K562 (cell line): ENCODE results near the gene SLC29A3. TPM values are rescaled to one million over a fixed set of nuclear protein-coding genes. Genes with fewer than 3 reads are reported as not detected.

ENCODE experiments used
- BRD9 ChIP-seq: fragments of 450-650 bp; IDR thresholded peaks from 2 replicates; pipeline ENCODE4 v1.6.1; 2018; ENCODE audit warnings: low read depth; ENCODE audit not compliant: partially characterized antibody
- CHD7 ChIP-seq: fragments of 200-600 bp; sonication (generic); IDR thresholded peaks from one replicate; pipeline ENCODE4 v1.6.1; 2012; ENCODE audit warnings: mild to moderate bottlenecking, low read depth, low read length, inconsistent platforms
- DACH1 ChIP-seq: fragments of 450-650 bp; IDR thresholded peaks from 2 replicates; pipeline ENCODE4 v1.6.1; 2018; ENCODE audit not compliant: partially characterized antibody
- ETV6 ChIP-seq, 3 experiments: fragments of 150-350 bp in 1 of 3; sonication (generic) in 1 of 3; formaldehyde crosslinking in 1 of 3; IDR thresholded peaks; 2 replicates each; pipeline versions ENCODE4 v1.6.1 to v1.8.0; 2014 to 2022; ENCODE audit warnings: borderline replicate concordance in 2 of 3, low read depth in 2 of 3, antibody characterized with exemption in 1 of 3, low read length in 1 of 3, mild to moderate bottlenecking in 1 of 3, missing genetic modification reagents in 1 of 3
- HMG20B ChIP-seq: fragments of 250-450 bp; sonication (Bioruptor Pico); IDR thresholded peaks from 2 replicates; pipeline ENCODE4 v1.5.0; 2021; ENCODE audit warnings: mild to moderate bottlenecking
- KLF1 ChIP-seq: fragments of 450-650 bp; IDR thresholded peaks from 2 replicates; pipeline ENCODE4 v1.6.1; 2016; ENCODE audit warnings: missing genetic modification characterization, missing compliant biosample characterization
- NFATC3 ChIP-seq: fragments of 450-650 bp; IDR thresholded peaks from 2 replicates; pipeline ENCODE4 v1.6.1; 2017; ENCODE audit warnings: mild to moderate bottlenecking
- NFIX ChIP-seq: fragments of 250-450 bp; sonication (Bioruptor Pico); IDR thresholded peaks from 2 replicates; pipeline ENCODE4 v1.4.0; 2020; ENCODE audit warnings: low read depth, mild to moderate bottlenecking, moderate library complexity
- PTTG1 ChIP-seq: fragments of 450-650 bp; IDR thresholded peaks from 2 replicates; pipeline ENCODE4 v1.6.1; 2016; ENCODE audit warnings: low read depth, mild to moderate bottlenecking, missing genetic modification characterization, missing compliant biosample characterization
- SAFB ChIP-seq: fragments of 200-400 bp; formaldehyde crosslinking; IDR thresholded peaks from 2 replicates; pipeline ENCODE4 v1.6.1; 2017; ENCODE audit warnings: low read depth, low read length, borderline replicate concordance
- SP1 ChIP-seq: sonication (generic); formaldehyde crosslinking; IDR thresholded peaks from 2 replicates; pipeline ENCODE4 v1.8.1; 2022; ENCODE audit warnings: mild to moderate bottlenecking, missing genetic modification reagents
- ZBTB17 ChIP-seq: fragments of 450-650 bp; formaldehyde crosslinking; IDR thresholded peaks from 2 replicates; pipeline ENCODE4 v1.4.0; 2020; ENCODE audit warnings: mild to moderate bottlenecking
- ZEB2 ChIP-seq: fragments of 450-650 bp; IDR thresholded peaks from 2 replicates; pipeline ENCODE4 v1.6.1; 2016
- ZNF512 ChIP-seq: IDR thresholded peaks from 2 replicates; pipeline ENCODE4 v1.6.1; 2016; ENCODE audit warnings: missing genetic modification characterization, missing compliant biosample characterization
- ZNF79 ChIP-seq: fragments of 250-450 bp; sonication (Bioruptor Pico); IDR thresholded peaks from 2 replicates; pipeline ENCODE4 v1.4.0; 2020; ENCODE audit warnings: low read depth, mild to moderate bottlenecking, moderate library complexity
- polyA plus RNA-seq, 8 experiments: library from polyadenylated mRNA; depleted of rRNA in 4 of 8; stranded (reverse) in 5 of 8; unstranded in 3 of 8; fragments of >200 nt; fragmentation: Nextera tagmentation in 2 of 8; fragmentation: Illumina TruSeq in 1 of 8; extraction: Ambion mirVana in 2 of 8; extraction: Trizol in 1 of 8; gene quantifications; 2 replicates each; pipeline versions ENCODE4 v1.2.1 to v1.2.3, GENCODE V29; 2011 to 2014; ENCODE audit warnings: inconsistent platforms in 1 of 8, missing spikeins in 1 of 8
- total RNA-seq, 7 experiments: library from RNA; depleted of rRNA in 6 of 7; stranded (reverse); fragments of >200 nt in 6 of 7; fragmentation: Illumina TruSeq in 2 of 7; extraction: Trizol in 2 of 7; gene quantifications; 2 replicates each; pipeline versions ENCODE4 v1.2.1 to v1.2.3, GENCODE V29; 2011 to 2021; ENCODE audit warnings: low replicate concordance in 1 of 7

SLC29A3 gene
- total and polyA plus RNA-seq, 9 of the 15 experiments (the other 6 are each of a cell fraction or from before 2014, with no cell fraction given): 2.1 to 10.7 (median 4.6) TPM

GRCh38 chr10:71319042-71319799, at the start of gene SLC29A3 (continued):
- TF ChIP-seq CHD7: no peak
- no peak for TF ChIP-seq NFIX (CRISPR knock-in tag)
- peak; percentile 71 for TF ChIP-seq BRD9
- 0 out of 2 replicates have a peak, but pooled peaks have one; percentile 40 for TF ChIP-seq ZEB2
- no peak for TF ChIP-seq KLF1
- no peak for TF ChIP-seq ZNF79
- no peak; the same call in none of the 2 replicates for TF ChIP-seq SP1 (CRISPR knock-in tag)
- no peak for TF ChIP-seq NFATC3
- no peak for TF ChIP-seq ETV6 (IDR thresholded peaks at IDR 0.05; ENCODE audit: borderline replicate concordance in 1 of 2, low read depth in 2 of 2, low read length in 1 of 2)
- TF ChIP-seq ETV6 (CRISPR knock-in tag; IDR thresholded peaks at IDR 0.05; ENCODE audit: borderline replicate concordance): no peak
- peak; percentile 42 for TF ChIP-seq DACH1
- TF ChIP-seq SAFB: no peak
- TF ChIP-seq ZNF512 (tag): no peak
- no peak for TF ChIP-seq HMG20B
- no peak for TF ChIP-seq PTTG1 (tag)
- TF ChIP-seq ZBTB17 (CRISPR knock-in tag): peak; percentile 57; the same call in 1 of the 2 replicates
